Activated T-cell treated with anti-CD3 and anti-CD28 coated beads, Interleukin-2, amount 50 U/mL, for 24 hours (primary cell): ENCODE results near the gene PAH.

Source experiments
- DNase-seq: peaks from one replicate; pipeline ENCODE4 v3.0.0-alpha.2; 2020
- H3K27ac Mint-ChIP-seq: 2 replicates; pipeline ENCODE4 v1.8.0; 2020; ENCODE audit warnings: mild to moderate bottlenecking, mixed read lengths
- H3K27me3 Mint-ChIP-seq: 2 replicates; pipeline ENCODE4 v1.8.0; 2020; ENCODE audit warnings: mixed read lengths
- H3K36me3 Mint-ChIP-seq: 2 replicates; pipeline ENCODE4 v1.8.0; 2020; ENCODE audit warnings: low read depth, mixed read lengths
- H3K4me1 Mint-ChIP-seq: 2 replicates; pipeline ENCODE4 v1.8.0; 2020; ENCODE audit warnings: low read depth, mixed read lengths
- H3K4me3 Mint-ChIP-seq: 2 replicates; pipeline ENCODE4 v1.8.0; 2020; ENCODE audit warnings: mild to moderate bottlenecking, moderate library complexity, mixed read lengths
- H3K9me3 Mint-ChIP-seq: 2 replicates; pipeline ENCODE4 v1.8.0; 2020; ENCODE audit warnings: mixed read lengths

Gene PAH

GRCh38 chr12:102888511-102888910 is 28.5 kb downstream of the PAH start:
- H3K27me3 Mint-ChIP-seq = peaks cover 7% of the 10 kb centered on the region
- H3K4me1 Mint-ChIP-seq = no peaks in the 10 kb centered on the region
- H3K4me3 Mint-ChIP-seq = no peak overlapping the region
- H3K27ac Mint-ChIP-seq = no peak overlapping the region
- H3K36me3 Mint-ChIP-seq = no peaks in the 10 kb centered on the region
- DNase-seq = no peak
- no peaks in the 10 kb centered on the region for H3K9me3 Mint-ChIP-seq

GRCh38 chr12:102885043-102885932 is 31.8 kb downstream of the PAH start:
- H3K27me3 Mint-ChIP-seq = peaks cover 16% of the 10 kb centered on the region
- H3K36me3 Mint-ChIP-seq = no peaks in the 10 kb centered on the region
- no peak overlapping the region for H3K27ac Mint-ChIP-seq
- DNase-seq = no peak
- H3K4me1 Mint-ChIP-seq = no peaks in the 10 kb centered on the region
- no peaks in the 10 kb centered on the region for H3K9me3 Mint-ChIP-seq
- no peak overlapping the region for H3K4me3 Mint-ChIP-seq

GRCh38 chr12:102883204-102883799 is 33.7 kb downstream of the PAH start:
- H3K9me3 Mint-ChIP-seq = no peaks in the 10 kb centered on the region
- H3K27ac Mint-ChIP-seq = no peak overlapping the region
- H3K4me3 Mint-ChIP-seq = no peak overlapping the region
- no peaks in the 10 kb centered on the region for H3K36me3 Mint-ChIP-seq
- DNase-seq = peak; percentile 45
- peaks cover 31% of the 10 kb centered on the region for H3K27me3 Mint-ChIP-seq
- peaks cover 5% of the 10 kb centered on the region for H3K4me1 Mint-ChIP-seq

GRCh38 chr12:102880783-102881182 is 36.3 kb downstream of the PAH start:
- Mint-ChIP-seq H3K27ac (no peak overlapping the region), H3K4me1 (peaks cover 5% of the 10 kb centered on the region), H3K4me3 (no peak overlapping the region), H3K36me3 (no peaks in the 10 kb centered on the region), H3K27me3 (peaks cover 34% of the 10 kb centered on the region), H3K9me3 (no peaks in the 10 kb centered on the region)
- DNase-seq = no peak

GRCh38 chr12:102879144-102879763 is 37.8 kb downstream of the PAH start:
- Mint-ChIP-seq H3K27me3 (peaks cover 34% of the 10 kb centered on the region), H3K9me3 (no peaks in the 10 kb centered on the region), H3K27ac (no peak overlapping the region), H3K4me3 (no peak overlapping the region), H3K4me1 (peaks cover 5% of the 10 kb centered on the region), H3K36me3 (no peaks in the 10 kb centered on the region)
- DNase-seq = no peak

- no peak for DNase-seq
- Mint-ChIP-seq H3K9me3 (no peaks in the 10 kb centered on the region), H3K36me3 (no peaks in the 10 kb centered on the region), H3K27ac (no peak overlapping the region), H3K27me3 (peaks cover 27% of the 10 kb centered on the region), H3K4me3 (no peak overlapping the region), H3K4me1 (peaks cover 5% of the 10 kb centered on the region)
These were observed 40.2 kb downstream of the PAH start for GRCh38 chr12:102876883-102877282.

- Mint-ChIP-seq H3K36me3 (no peaks in the 10 kb centered on the region), H3K27me3 (peaks cover 13% of the 10 kb centered on the region), H3K4me1 (peaks cover 5% of the 10 kb centered on the region), H3K27ac (no peak overlapping the region), H3K4me3 (no peak overlapping the region), H3K9me3 (no peaks in the 10 kb centered on the region)
- no peak for DNase-seq
These were observed 42.2 kb downstream of the PAH start for GRCh38 chr12:102874819-102875218.

- no peaks in the 10 kb centered on the region for H3K36me3 Mint-ChIP-seq
- H3K27me3 Mint-ChIP-seq = peaks cover under 1% of the 10 kb centered on the region
- H3K27ac Mint-ChIP-seq = no peak overlapping the region
- H3K4me3 Mint-ChIP-seq = no peak overlapping the region
- DNase-seq = no peak
- no peaks in the 10 kb centered on the region for H3K9me3 Mint-ChIP-seq
- H3K4me1 Mint-ChIP-seq = no peaks in the 10 kb centered on the region
These were observed 44.0 kb downstream of the PAH start for GRCh38 chr12:102873077-102873476.

- no peak for DNase-seq
- Mint-ChIP-seq H3K27me3 (no peaks in the 10 kb centered on the region), H3K4me3 (no peak overlapping the region), H3K36me3 (no peaks in the 10 kb centered on the region), H3K4me1 (no peaks in the 10 kb centered on the region), H3K9me3 (no peaks in the 10 kb centered on the region), H3K27ac (no peak overlapping the region)
These were observed 46.0 kb downstream of the PAH start for GRCh38 chr12:102871014-102871413.

GRCh38 chr12:102869571-102869970 is 47.5 kb downstream of the PAH start:
- no peak overlapping the region for H3K27ac Mint-ChIP-seq
- no peak overlapping the region for H3K4me3 Mint-ChIP-seq
- no peak for DNase-seq
- H3K9me3 Mint-ChIP-seq = no peaks in the 10 kb centered on the region
- H3K27me3 Mint-ChIP-seq = no peaks in the 10 kb centered on the region
- no peaks in the 10 kb centered on the region for H3K4me1 Mint-ChIP-seq
- no peaks in the 10 kb centered on the region for H3K36me3 Mint-ChIP-seq

- no peaks in the 10 kb centered on the region for H3K27me3 Mint-ChIP-seq
- H3K4me1 Mint-ChIP-seq = no peaks in the 10 kb centered on the region
- H3K9me3 Mint-ChIP-seq = no peaks in the 10 kb centered on the region
- no peak overlapping the region for H3K4me3 Mint-ChIP-seq
- no peak for DNase-seq
- no peaks in the 10 kb centered on the region for H3K36me3 Mint-ChIP-seq
- H3K27ac Mint-ChIP-seq = no peak overlapping the region
These were observed 51.0 kb downstream of the PAH start for GRCh38 chr12:102865821-102866615.

- DNase-seq = no peak
- H3K9me3 Mint-ChIP-seq = no peaks in the 10 kb centered on the region
- H3K36me3 Mint-ChIP-seq = no peaks in the 10 kb centered on the region
- no peaks in the 10 kb centered on the region for H3K4me1 Mint-ChIP-seq
- peaks cover 5% of the 10 kb centered on the region for H3K27me3 Mint-ChIP-seq
- H3K27ac Mint-ChIP-seq = no peak overlapping the region
- H3K4me3 Mint-ChIP-seq = no peak overlapping the region
These were observed 54.6 kb downstream of the PAH start for GRCh38 chr12:102862486-102862885.

- Mint-ChIP-seq H3K27me3 (peaks cover 11% of the 10 kb centered on the region), H3K9me3 (no peaks in the 10 kb centered on the region), H3K27ac (no peak overlapping the region), H3K4me1 (no peaks in the 10 kb centered on the region), H3K36me3 (no peaks in the 10 kb centered on the region), H3K4me3 (no peak overlapping the region)
- no peak for DNase-seq
These were observed 65.8 kb downstream of the PAH start for GRCh38 chr12:102851246-102851645.

GRCh38 chr12:102849722-102850447 is 67.2 kb downstream of the PAH start:
- no peak for DNase-seq
- Mint-ChIP-seq H3K27ac (no peak overlapping the region), H3K27me3 (peaks cover 10% of the 10 kb centered on the region), H3K4me3 (no peak overlapping the region), H3K4me1 (no peaks in the 10 kb centered on the region), H3K36me3 (no peaks in the 10 kb centered on the region), H3K9me3 (no peaks in the 10 kb centered on the region)
